ENCODE data around the gene HEXB. TPM values are rescaled to one million over a fixed set of nuclear protein-coding genes. Genes with fewer than 3 reads are reported as not detected.

The HEXB gene
- total and polyA plus RNA-seq, 11 donors, result 71.3 to 278 (median 106) TPM

- WGBS, 4 donors, result 78 to 83% (median 81%) methylated on average over 6 of the region's 6 CpGs
- Histone ChIP-seq H3K9me3 (no peaks in the 10 kb centered on the region), H3K27me3 (no peaks in the 10 kb centered on the region), H3K36me3 (no peaks in the 10 kb centered on the region), H3K4me1 (peaks cover 0 to 10% (median 0%) of the 10 kb centered on the region in 12 donors), H3K27ac (no peak overlapping the region), H3K4me3 (no peak overlapping the region)
- TF ChIP-seq POLR2A (IDR thresholded peaks at IDR 0.05) (no peak), CTCF (IDR thresholded peaks at IDR 0.05) (no peak)
- DNase-seq, result no peak
- ATAC-seq, result no peak
- intact Hi-C loops (cut with DNase I), result loop anchor here in 4 of 10 donors (5.0 to 10.0 kb wide), 3 partner anchors 858 to 1070 kb away; no protein-coding TSS in a partner anchor
Measured at GRCh38 chr5:74655206-74655605, 29.8 kb upstream of the HEXB start.

GRCh38 chr5:74655716-74656115, 29.3 kb upstream of the HEXB start:
- no peak overlapping the region for H3K27ac ChIP-seq
- DNase-seq (no peak), ATAC-seq (no peak)
- H3K4me3 ChIP-seq, result no peak overlapping the region
- no peaks in the 10 kb centered on the region for H3K9me3 ChIP-seq
- H3K4me1 ChIP-seq, result peaks cover 0 to 10% (median 0%) of the 10 kb centered on the region in 12 donors
- no peaks in the 10 kb centered on the region for H3K27me3 ChIP-seq
- no peaks in the 10 kb centered on the region for H3K36me3 ChIP-seq
- intact Hi-C loops (cut with DNase I), result loop anchor here in 4 of 10 donors (5.0 to 10.0 kb wide), 3 partner anchors 858 to 1071 kb away; no protein-coding TSS in a partner anchor
- TF ChIP-seq POLR2A (IDR thresholded peaks at IDR 0.05) (no peak), CTCF (IDR thresholded peaks at IDR 0.05) (no peak)

- WGBS, 4 donors, result 20 to 32% (median 29%) methylated on average over 2 of the region's 2 CpGs
- H3K4me3 ChIP-seq, result no peak overlapping the region
- H3K36me3 ChIP-seq, result no peaks in the 10 kb centered on the region
- intact Hi-C loops (cut with DNase I), result loop anchor here in 4 of 10 donors (5.0 to 10.0 kb wide), 3 partner anchors 860 to 1072 kb away; no protein-coding TSS in a partner anchor
- peaks cover 0 to 10% (median 0%) of the 10 kb centered on the region in 12 donors for H3K4me1 ChIP-seq
- TF ChIP-seq CTCF (IDR thresholded peaks at IDR 0.05), result no peak
- TF ChIP-seq POLR2A (IDR thresholded peaks at IDR 0.05), result no peak
- H3K9me3 ChIP-seq, result no peaks in the 10 kb centered on the region
- DNase-seq, result no peak
- peak in 3 of 4 donors; percentile 64 to 91 (median 77) for ATAC-seq
- no peaks in the 10 kb centered on the region for H3K27me3 ChIP-seq
- peak overlapping the region in 3 of 12 donors; percentile 4 to 13 (median 6) for H3K27ac ChIP-seq
Measured at GRCh38 chr5:74657165-74657564, 27.9 kb upstream of the HEXB start.

- Histone ChIP-seq H3K4me1 (peaks cover 0 to 10% (median 0%) of the 10 kb centered on the region in 12 donors), H3K36me3 (no peaks in the 10 kb centered on the region), H3K4me3 (no peak overlapping the region), H3K9me3 (no peaks in the 10 kb centered on the region), H3K27me3 (no peaks in the 10 kb centered on the region), H3K27ac (no peak overlapping the region)
- TF ChIP-seq CTCF (IDR thresholded peaks at IDR 0.05) (no peak), POLR2A (IDR thresholded peaks at IDR 0.05) (no peak)
- no peak for DNase-seq
- intact Hi-C loops (cut with DNase I), result loop anchor here in 4 of 10 donors (5.0 to 10.0 kb wide), 3 partner anchors 862 to 1074 kb away; no protein-coding TSS in a partner anchor
- 78 to 94% (median 86%) methylated on average over 3 of the region's 3 CpGs for WGBS, 4 donors
- ATAC-seq, result no peak
Measured at GRCh38 chr5:74659172-74659571, 25.9 kb upstream of the HEXB start.
